ENCODE measurements around the gene CLEC11A. TPM values are rescaled to one million over a fixed set of nuclear protein-coding genes. Genes with fewer than 3 reads are reported as not detected.

CLEC11A gene
- 1 to 10 TPM; 1.4 to 5.0 (median 3.7) TPM for total RNA-seq
- 0.59 TPM for total RNA-seq (2013)
- total RNA-seq: 0.68 to 5.1 (median 2.3) reads per million in 29 experiments

GRCh38 chr19:50723069-50723468 is at the start of gene CLEC11A:
TSS of gene CLEC11A (plus strand) at chr19:50723364. CDS start at chr19:50723526, 162 bp downstream.
- H3K9me3 ChIP-seq: no peaks in the 10 kb centered on the region
- Mint-ChIP-seq H3K4me3 (peak within 1 kb of the TSS; percentile 47 to 83 (median 79)), H3K4me1 (peaks cover 24 to 31% (median 28%) of the 10 kb centered on the region in 3 donors), H3K9me3 (no peaks in the 10 kb centered on the region), H3K27me3 (peaks cover 32 to 72% of the 10 kb centered on the region in 2 donors), H3K36me3 (no peaks in the 10 kb centered on the region), H3K27ac (no peak within 1 kb of the TSS)
- H3K27ac ChIP-seq (ENCODE audit: low read length): no peak within 1 kb of the TSS
- POLR2A ChIA-PET: no interaction called here
- ATAC-seq (replicated peaks in 1 of 4) (no peak), DNase-seq (no peak)
- 64% methylated on average over 7 of the region's 15 CpGs for WGBS (ENCODE audit: insufficient coverage)
- H3K4me3 ChIP-seq (ENCODE audit: control insufficient read depth in 1 of 2, extremely low read depth in 1 of 2, low read length in 1 of 2): no peak within 1 kb of the TSS
- CTCF ChIA-PET: interaction anchor here in 1 of 2 donors (0.6 kb wide), 1 partner anchor 41 kb away, joined by 3 read pairs; no protein-coding TSS in a partner anchor
- peaks cover 2 to 48% of the 10 kb centered on the region in 2 experiments for H3K4me1 ChIP-seq (ENCODE audit: control insufficient read depth in 1 of 2, extremely low read depth in 1 of 2, insufficient read depth in 2 of 2, low read length in 2 of 2)
- peaks cover 4 to 88% of the 10 kb centered on the region in 2 experiments for H3K27me3 ChIP-seq (replicated peaks in 1 of 2; ENCODE audit: control insufficient read depth in 2 of 2, extremely low read depth in 1 of 2, insufficient read depth in 2 of 2, low read length in 1 of 2)
- H3K36me3 ChIP-seq (ENCODE audit: control insufficient read depth in 2 of 2, extremely low read depth in 1 of 2, insufficient read depth in 1 of 2, low read length in 1 of 2): no peaks in the 10 kb centered on the region

- Histone ChIP-seq H3K4me1 (ENCODE audit: control insufficient read depth in 1 of 2, extremely low read depth in 1 of 2, insufficient read depth in 2 of 2, low read length in 2 of 2) (peaks cover 0 to 7% of the 10 kb centered on the region in 2 experiments), H3K9me3 (no peaks in the 10 kb centered on the region), H3K27me3 (replicated peaks in 1 of 2; ENCODE audit: control insufficient read depth in 2 of 2, extremely low read depth in 1 of 2, insufficient read depth in 2 of 2, low read length in 1 of 2) (peaks cover 0 to 73% of the 10 kb centered on the region in 2 experiments), H3K4me3 (ENCODE audit: control insufficient read depth in 1 of 2, extremely low read depth in 1 of 2, low read length in 1 of 2) (no peak overlapping the region), H3K27ac (ENCODE audit: low read length) (no peak overlapping the region), H3K36me3 (ENCODE audit: control insufficient read depth in 2 of 2, extremely low read depth in 1 of 2, insufficient read depth in 1 of 2, low read length in 1 of 2) (no peaks in the 10 kb centered on the region)
- ChIA-PET CTCF (no interaction called here), POLR2A (no interaction called here)
- Mint-ChIP-seq H3K36me3 (no peaks in the 10 kb centered on the region), H3K4me3 (no peak overlapping the region), H3K27me3 (peaks cover 58 to 69% of the 10 kb centered on the region in 2 donors), H3K9me3 (no peaks in the 10 kb centered on the region), H3K4me1 (peaks cover 7 to 16% (median 10%) of the 10 kb centered on the region in 3 donors), H3K27ac (no peak overlapping the region)
- ATAC-seq (replicated peaks in 1 of 4): no peak
- WGBS (ENCODE audit: insufficient coverage): 67% methylated on average over 1 of the region's 1 CpG
- no peak for DNase-seq
Measured at GRCh38 chr19:50676625-50677197, 46.5 kb upstream of the CLEC11A start.

GRCh38 chr19:50677636-50678035 is 45.5 kb upstream of the CLEC11A start:
- Histone ChIP-seq H3K4me3 (ENCODE audit: control insufficient read depth in 1 of 2, extremely low read depth in 1 of 2, low read length in 1 of 2) (no peak overlapping the region), H3K27ac (ENCODE audit: low read length) (no peak overlapping the region), H3K4me1 (ENCODE audit: control insufficient read depth in 1 of 2, extremely low read depth in 1 of 2, insufficient read depth in 2 of 2, low read length in 2 of 2) (peaks cover 0 to 7% of the 10 kb centered on the region in 2 experiments), H3K27me3 (replicated peaks in 1 of 2; ENCODE audit: control insufficient read depth in 2 of 2, extremely low read depth in 1 of 2, insufficient read depth in 2 of 2, low read length in 1 of 2) (peaks cover 0 to 65% of the 10 kb centered on the region in 2 experiments), H3K9me3 (no peaks in the 10 kb centered on the region), H3K36me3 (ENCODE audit: control insufficient read depth in 2 of 2, extremely low read depth in 1 of 2, insufficient read depth in 1 of 2, low read length in 1 of 2) (no peaks in the 10 kb centered on the region)
- ATAC-seq (replicated peaks in 1 of 4) (no peak), DNase-seq (no peak)
- peaks cover 7 to 16% (median 10%) of the 10 kb centered on the region in 3 donors for H3K4me1 Mint-ChIP-seq
- no peak overlapping the region for H3K4me3 Mint-ChIP-seq
- no peaks in the 10 kb centered on the region for H3K36me3 Mint-ChIP-seq
- ChIA-PET CTCF (no interaction called here), POLR2A (no interaction called here)
- no peak overlapping the region for H3K27ac Mint-ChIP-seq
- H3K27me3 Mint-ChIP-seq: peaks cover 59 to 69% of the 10 kb centered on the region in 2 donors
- no peaks in the 10 kb centered on the region for H3K9me3 Mint-ChIP-seq
- 63% methylated on average over 2 of the region's 5 CpGs for WGBS (ENCODE audit: insufficient coverage)

GRCh38 chr19:50678323-50678722 is 44.8 kb upstream of the CLEC11A start:
- Histone ChIP-seq H3K9me3 (no peaks in the 10 kb centered on the region), H3K4me1 (ENCODE audit: control insufficient read depth in 1 of 2, extremely low read depth in 1 of 2, insufficient read depth in 2 of 2, low read length in 2 of 2) (peaks cover 0 to 7% of the 10 kb centered on the region in 2 experiments), H3K27ac (ENCODE audit: low read length) (no peak overlapping the region), H3K4me3 (ENCODE audit: control insufficient read depth in 1 of 2, extremely low read depth in 1 of 2, low read length in 1 of 2) (no peak overlapping the region), H3K36me3 (ENCODE audit: control insufficient read depth in 2 of 2, extremely low read depth in 1 of 2, insufficient read depth in 1 of 2, low read length in 1 of 2) (no peaks in the 10 kb centered on the region), H3K27me3 (replicated peaks in 1 of 2; ENCODE audit: control insufficient read depth in 2 of 2, extremely low read depth in 1 of 2, insufficient read depth in 2 of 2, low read length in 1 of 2) (peaks cover 0 to 58% of the 10 kb centered on the region in 2 experiments)
- WGBS (ENCODE audit: insufficient coverage): 71% methylated on average over 3 of the region's 3 CpGs
- no peaks in the 10 kb centered on the region for H3K36me3 Mint-ChIP-seq
- DNase-seq (no peak), ATAC-seq (replicated peaks in 1 of 4) (no peak)
- CTCF ChIA-PET: no interaction called here
- no peak overlapping the region for H3K27ac Mint-ChIP-seq
- H3K27me3 Mint-ChIP-seq: peaks cover 52 to 64% of the 10 kb centered on the region in 2 donors
- POLR2A ChIA-PET: no interaction called here
- no peak overlapping the region for H3K4me3 Mint-ChIP-seq
- H3K4me1 Mint-ChIP-seq: peaks cover 7 to 15% (median 10%) of the 10 kb centered on the region in 3 donors
- no peaks in the 10 kb centered on the region for H3K9me3 Mint-ChIP-seq

- peaks cover 50 to 64% of the 10 kb centered on the region in 2 donors for H3K27me3 Mint-ChIP-seq
- WGBS (ENCODE audit: insufficient coverage): 19% methylated on average over 22 of the region's 23 CpGs
- peak overlapping the region in 1 of 2 donors; percentile 6 for H3K27ac Mint-ChIP-seq
Measured at GRCh38 chr19:50679177-50680125, 43.7 kb upstream of the CLEC11A start.

GRCh38 chr19:50686310-50687032 is 36.7 kb upstream of the CLEC11A start:
- Histone ChIP-seq H3K36me3 (ENCODE audit: control insufficient read depth in 2 of 2, extremely low read depth in 1 of 2, insufficient read depth in 1 of 2, low read length in 1 of 2) (no peaks in the 10 kb centered on the region), H3K4me1 (ENCODE audit: control insufficient read depth in 1 of 2, extremely low read depth in 1 of 2, insufficient read depth in 2 of 2, low read length in 2 of 2) (no peaks in the 10 kb centered on the region), H3K27ac (ENCODE audit: low read length) (no peak overlapping the region), H3K27me3 (replicated peaks in 1 of 2; ENCODE audit: control insufficient read depth in 2 of 2, extremely low read depth in 1 of 2, insufficient read depth in 2 of 2, low read length in 1 of 2) (peaks cover 6 to 54% of the 10 kb centered on the region in 2 experiments), H3K4me3 (ENCODE audit: control insufficient read depth in 1 of 2, extremely low read depth in 1 of 2, low read length in 1 of 2) (no peak overlapping the region), H3K9me3 (no peaks in the 10 kb centered on the region)
- no peak for DNase-seq
- no peak overlapping the region for H3K4me3 Mint-ChIP-seq
- H3K9me3 Mint-ChIP-seq: no peaks in the 10 kb centered on the region
- 37% methylated on average over 37 of the region's 50 CpGs for WGBS (ENCODE audit: insufficient coverage)
- ATAC-seq (replicated peaks in 1 of 4): no peak
- no peak overlapping the region for H3K27ac Mint-ChIP-seq
- H3K36me3 Mint-ChIP-seq: no peaks in the 10 kb centered on the region
- H3K27me3 Mint-ChIP-seq: peaks cover 46 to 61% of the 10 kb centered on the region in 2 donors
- ChIA-PET CTCF (no interaction called here), POLR2A (no interaction called here)
- H3K4me1 Mint-ChIP-seq: peaks cover 0 to 7% (median 0%) of the 10 kb centered on the region in 3 donors

More at GRCh38 chr19:50679177-50680125, 43.7 kb upstream of the CLEC11A start:
- no peaks in the 10 kb centered on the region for H3K36me3 ChIP-seq (ENCODE audit: control insufficient read depth in 2 of 2, extremely low read depth in 1 of 2, insufficient read depth in 1 of 2, low read length in 1 of 2)
- Mint-ChIP-seq H3K4me3 (no peak overlapping the region), H3K36me3 (no peaks in the 10 kb centered on the region), H3K4me1 (peaks cover 7 to 12% (median 10%) of the 10 kb centered on the region in 3 donors), H3K9me3 (no peaks in the 10 kb centered on the region)
- ChIA-PET POLR2A (no interaction called here), CTCF (no interaction called here)
- ATAC-seq (replicated peaks in 1 of 4): peak; percentile 82 to 98 (median 90)
- H3K27ac ChIP-seq (ENCODE audit: low read length): no peak overlapping the region
- no peaks in the 10 kb centered on the region for H3K9me3 ChIP-seq
- H3K4me1 ChIP-seq (ENCODE audit: control insufficient read depth in 1 of 2, extremely low read depth in 1 of 2, insufficient read depth in 2 of 2, low read length in 2 of 2): peaks cover 0 to 7% of the 10 kb centered on the region in 2 experiments
- H3K27me3 ChIP-seq (replicated peaks in 1 of 2; ENCODE audit: control insufficient read depth in 2 of 2, extremely low read depth in 1 of 2, insufficient read depth in 2 of 2, low read length in 1 of 2): peaks cover 0 to 53% of the 10 kb centered on the region in 2 experiments
- no peak overlapping the region for H3K4me3 ChIP-seq (ENCODE audit: control insufficient read depth in 1 of 2, extremely low read depth in 1 of 2, low read length in 1 of 2)
- DNase-seq: peak; percentile 21 to 84 (median 65)

Measured in T-cell (primary cell).